DOHH2 (cell line): ENCODE data around the gene NAA38.

ENCODE experiments used
- EZH2phosphoT487 ChIP-seq: fragments of 200-600 bp; sonication (generic); IDR thresholded peaks from 2 replicates; pipeline ENCODE4 v1.6.1; 2017; ENCODE audit warnings: borderline replicate concordance, mild to moderate bottlenecking, antibody characterized with exemption, low read length, moderate library complexity, mixed read lengths
- TF ChIP-seq, protein P1 (sequence below): fragments of 200-600 bp; sonication (generic); IDR thresholded peaks from one replicate; pipeline ENCODE4 v1.5.1; 2014; ENCODE audit warnings: antibody characterized with exemption, mild to moderate bottlenecking, low read depth, low read length; ENCODE audit not compliant: poor library complexity, severe bottlenecking

DNA sequence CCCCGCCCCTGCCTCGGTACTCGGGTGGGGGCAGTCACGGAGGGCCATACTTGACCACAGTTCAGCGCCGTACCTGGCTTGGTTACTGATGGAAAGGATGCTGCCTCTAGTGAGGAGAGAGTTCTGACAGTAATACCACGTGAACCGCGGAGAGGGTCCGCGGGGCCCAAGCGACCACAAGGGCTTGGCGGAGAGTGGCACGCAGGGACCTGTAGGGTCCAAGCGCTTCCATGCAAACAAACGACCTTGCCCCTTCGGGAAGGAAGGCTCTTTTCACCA, 14.2 kb downstream of the NAA38 start:
- TF ChIP-seq, protein P1, sequence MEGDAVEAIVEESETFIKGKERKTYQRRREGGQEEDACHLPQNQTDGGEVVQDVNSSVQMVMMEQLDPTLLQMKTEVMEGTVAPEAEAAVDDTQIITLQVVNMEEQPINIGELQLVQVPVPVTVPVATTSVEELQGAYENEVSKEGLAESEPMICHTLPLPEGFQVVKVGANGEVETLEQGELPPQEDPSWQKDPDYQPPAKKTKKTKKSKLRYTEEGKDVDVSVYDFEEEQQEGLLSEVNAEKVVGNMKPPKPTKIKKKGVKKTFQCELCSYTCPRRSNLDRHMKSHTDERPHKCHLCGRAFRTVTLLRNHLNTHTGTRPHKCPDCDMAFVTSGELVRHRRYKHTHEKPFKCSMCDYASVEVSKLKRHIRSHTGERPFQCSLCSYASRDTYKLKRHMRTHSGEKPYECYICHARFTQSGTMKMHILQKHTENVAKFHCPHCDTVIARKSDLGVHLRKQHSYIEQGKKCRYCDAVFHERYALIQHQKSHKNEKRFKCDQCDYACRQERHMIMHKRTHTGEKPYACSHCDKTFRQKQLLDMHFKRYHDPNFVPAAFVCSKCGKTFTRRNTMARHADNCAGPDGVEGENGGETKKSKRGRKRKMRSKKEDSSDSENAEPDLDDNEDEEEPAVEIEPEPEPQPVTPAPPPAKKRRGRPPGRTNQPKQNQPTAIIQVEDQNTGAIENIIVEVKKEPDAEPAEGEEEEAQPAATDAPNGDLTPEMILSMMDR = peak; percentile 12
- no peak for TF ChIP-seq EZH2phosphoT487
